Measurements from ENCODE around the gene DCBLD1.

DNA sequence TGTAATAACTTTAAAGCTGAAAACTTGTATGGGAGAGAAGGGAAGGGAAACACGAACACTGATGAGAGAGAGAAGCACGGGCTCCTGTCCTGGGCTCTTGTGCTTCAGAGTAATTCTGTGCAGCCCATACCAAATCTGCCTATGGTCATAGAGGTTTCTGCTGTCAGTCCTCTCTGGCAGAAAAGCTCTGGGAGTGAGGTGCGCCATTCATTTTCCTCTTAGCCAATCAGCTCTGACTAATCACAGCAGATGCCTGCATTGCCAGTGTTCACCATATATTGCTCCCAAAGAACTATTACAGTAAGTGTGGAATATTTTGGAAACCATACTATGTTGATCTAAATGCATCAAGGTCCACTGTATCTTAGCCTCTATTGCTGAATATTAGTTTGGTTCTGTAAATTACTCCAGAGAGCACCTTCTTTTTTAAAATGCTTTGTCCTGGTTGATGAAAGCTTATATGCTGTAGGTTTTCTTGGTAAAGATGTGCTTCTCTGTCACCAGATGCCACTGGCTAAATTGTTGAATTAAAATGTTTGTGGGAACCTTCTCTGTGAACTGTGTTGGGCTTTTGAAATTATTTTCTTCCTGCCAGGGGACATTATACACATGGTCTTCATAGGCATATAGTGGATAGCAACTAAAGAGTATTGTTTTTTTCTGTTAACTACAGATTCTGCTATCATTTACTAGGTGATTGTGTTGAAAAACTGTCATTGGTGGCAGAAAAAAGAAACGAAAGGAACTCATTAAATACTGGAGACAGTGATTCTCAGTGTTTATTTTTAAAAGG is 38.3 kb downstream of the DCBLD1 start:
- TF ChIP-seq EZH2 (IDR thresholded peaks at IDR 0.05; ENCODE audit: low read length), result no peak
- TF ChIP-seq, protein P1, sequence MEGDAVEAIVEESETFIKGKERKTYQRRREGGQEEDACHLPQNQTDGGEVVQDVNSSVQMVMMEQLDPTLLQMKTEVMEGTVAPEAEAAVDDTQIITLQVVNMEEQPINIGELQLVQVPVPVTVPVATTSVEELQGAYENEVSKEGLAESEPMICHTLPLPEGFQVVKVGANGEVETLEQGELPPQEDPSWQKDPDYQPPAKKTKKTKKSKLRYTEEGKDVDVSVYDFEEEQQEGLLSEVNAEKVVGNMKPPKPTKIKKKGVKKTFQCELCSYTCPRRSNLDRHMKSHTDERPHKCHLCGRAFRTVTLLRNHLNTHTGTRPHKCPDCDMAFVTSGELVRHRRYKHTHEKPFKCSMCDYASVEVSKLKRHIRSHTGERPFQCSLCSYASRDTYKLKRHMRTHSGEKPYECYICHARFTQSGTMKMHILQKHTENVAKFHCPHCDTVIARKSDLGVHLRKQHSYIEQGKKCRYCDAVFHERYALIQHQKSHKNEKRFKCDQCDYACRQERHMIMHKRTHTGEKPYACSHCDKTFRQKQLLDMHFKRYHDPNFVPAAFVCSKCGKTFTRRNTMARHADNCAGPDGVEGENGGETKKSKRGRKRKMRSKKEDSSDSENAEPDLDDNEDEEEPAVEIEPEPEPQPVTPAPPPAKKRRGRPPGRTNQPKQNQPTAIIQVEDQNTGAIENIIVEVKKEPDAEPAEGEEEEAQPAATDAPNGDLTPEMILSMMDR (optimal IDR thresholded peaks at IDR 0.05 in 1 of 3, IDR thresholded peaks at IDR 0.05 in 1 of 3, conservative IDR thresholded peaks at IDR 0.05 in 1 of 3; ENCODE audit: extremely low read depth in 1 of 3, insufficient read depth in 2 of 3, low read length in 3 of 3), result no peak

All from keratinocyte (primary cell).